IMR-90 (cell line): ENCODE data around the gene HSBP1L1. TPM values are rescaled to one million over a fixed set of nuclear protein-coding genes. Genes with fewer than 3 reads are reported as not detected.

Experiments
- ATAC-seq: fragments of 200-7000 bp; cut with Tn5 transposase; 2 replicates; pipeline ENCODE4 v1.9.1; 2020; ENCODE audit warnings: low read depth, mild to moderate bottlenecking, moderate library complexity
- BruUV-seq: library from RNA; stranded (reverse); fragments of 400-500 nt; replicated peaks from 2 replicates; lab custom pipeline; 2021; lab: Mats Ljungman, UMichigan
- CTCF ChIA-PET: fragments of 300-600 bp; formaldehyde crosslinking; extraction: SDS; loops from one replicate; lab custom pipeline; 2021; ENCODE audit warnings: antibody characterized with exemption; lab: Yijun Ruan, JAX
- POLR2A ChIA-PET: fragments of 300-600 bp; sonication (Branson Sonifier 250); formaldehyde crosslinking; loops from one replicate; lab custom pipeline; 2022; ENCODE audit warnings: antibody characterized with exemption; ENCODE audit not compliant: unreplicated experiment; lab: Charles Lee
- DNase-seq: peaks from one replicate; pipeline ENCODE4 v3.0.0; 2013
- H2AFZ ChIP-seq: replicated peaks from 2 replicates; pipeline ENCODE3; 2013; ENCODE audit warnings: low read length, mild to moderate bottlenecking; ENCODE audit not compliant: poor library complexity
- H2AK5ac ChIP-seq: 2 replicates; pipeline ENCODE4 v1.6.1; 2013; ENCODE audit warnings: low read depth, low read length, inconsistent platforms
- H2AK9ac ChIP-seq: replicated peaks from 2 replicates; pipeline ENCODE3; 2013; ENCODE audit warnings: mild to moderate bottlenecking, low read depth, low read length, moderate library complexity; ENCODE audit not compliant: poor library complexity
- H2BK120ac ChIP-seq: 2 replicates; pipeline ENCODE4 v1.6.1; 2013; ENCODE audit warnings: low read depth, low read length, inconsistent platforms
- H2BK15ac ChIP-seq: 3 replicates; pipeline ENCODE4 v1.6.1; 2013; ENCODE audit warnings: low read depth, low read length, inconsistent platforms
- H2BK20ac ChIP-seq: 2 replicates; pipeline ENCODE4 v1.6.1; 2013; ENCODE audit warnings: low read depth, mild to moderate bottlenecking, inconsistent platforms, low read length, moderate library complexity
- H2BK5ac ChIP-seq: 2 replicates; pipeline ENCODE4 v1.6.1; 2013; ENCODE audit warnings: mild to moderate bottlenecking, low read depth, low read length, inconsistent platforms; ENCODE audit not compliant: poor library complexity, severe bottlenecking
- H3K14ac ChIP-seq: replicated peaks from 2 replicates; pipeline ENCODE4 v1.6.1; 2013; ENCODE audit warnings: low read depth, low read length, inconsistent platforms
- H3K18ac ChIP-seq: 2 replicates; pipeline ENCODE4 v1.6.1; 2013; ENCODE audit warnings: low read depth, low read length, control low read depth
- H3K23ac ChIP-seq: 2 replicates; pipeline ENCODE4 v1.6.1; 2013; ENCODE audit warnings: low read depth, low read length, inconsistent platforms
- H3K27ac ChIP-seq: 2 replicates; pipeline ENCODE4 v1.5.1; 2013; ENCODE audit warnings: mild to moderate bottlenecking, control low read depth, low read length; ENCODE audit not compliant: insufficient read depth
- H3K27me3 ChIP-seq: 2 replicates; pipeline ENCODE4 v1.6.1; 2013; ENCODE audit warnings: low read length; ENCODE audit not compliant: control insufficient read depth, insufficient read depth
- H3K36me3 ChIP-seq: 2 replicates; pipeline ENCODE4 v1.6.1; 2013; ENCODE audit warnings: low read length, mixed read lengths; ENCODE audit not compliant: control insufficient read depth, insufficient read depth
- H3K4ac ChIP-seq: 2 replicates; pipeline ENCODE4 v1.6.1; 2013; ENCODE audit warnings: low read depth, low read length, inconsistent platforms
- H3K4me1 ChIP-seq: 2 replicates; pipeline ENCODE4 v1.6.1; 2013; ENCODE audit warnings: low read length, mixed read lengths; ENCODE audit not compliant: control insufficient read depth, insufficient read depth
- H3K4me2 ChIP-seq: 2 replicates; pipeline ENCODE4 v1.6.1; 2013; ENCODE audit warnings: low read depth, mild to moderate bottlenecking, control low read depth, low read length, moderate library complexity
- H3K4me3 ChIP-seq: 2 replicates; pipeline ENCODE4 v1.5.1; 2013; ENCODE audit warnings: low read depth, mild to moderate bottlenecking, control low read depth, low read length, moderate library complexity; ENCODE audit not compliant: insufficient read depth
- H3K56ac ChIP-seq: 2 replicates; pipeline ENCODE4 v1.6.1; 2013; ENCODE audit warnings: low read length, inconsistent platforms; ENCODE audit not compliant: insufficient read depth; ENCODE audit errors: extremely low read depth
- H3K79me1 ChIP-seq, 2 experiments: 2 replicates each; pipeline ENCODE4 v1.6.1; 2013; ENCODE audit warnings: low read length in 2 of 2, inconsistent platforms in 1 of 2, low read depth in 1 of 2
- H3K9ac ChIP-seq: 2 replicates; pipeline ENCODE4 v1.6.1; 2013; ENCODE audit warnings: low read depth, low read length, control low read depth
- H3K9me1 ChIP-seq: 2 replicates; pipeline ENCODE4 v1.6.1; 2013; ENCODE audit warnings: low read length, inconsistent platforms; ENCODE audit not compliant: insufficient read depth
- H3K9me3 ChIP-seq: 2 replicates; pipeline ENCODE4 v1.6.1; 2013; ENCODE audit warnings: low read length; ENCODE audit not compliant: control insufficient read depth, insufficient read depth
- H4K20me1 ChIP-seq: 2 replicates; pipeline ENCODE4 v1.6.1; 2013; ENCODE audit warnings: low read length, inconsistent platforms; ENCODE audit not compliant: insufficient read depth
- H4K5ac ChIP-seq: 2 replicates; pipeline ENCODE4 v1.6.1; 2013; ENCODE audit warnings: mild to moderate bottlenecking, low read depth, low read length, control low read depth
- H4K8ac ChIP-seq, 2 experiments: 2 replicates each; pipeline ENCODE4 v1.6.1; 2013; ENCODE audit warnings: low read depth in 2 of 2, low read length in 2 of 2, control low read depth in 1 of 2, inconsistent platforms in 1 of 2
- H4K91ac ChIP-seq: 2 replicates; pipeline ENCODE4 v1.6.1; 2013; ENCODE audit warnings: low read depth, low read length, inconsistent platforms; ENCODE audit not compliant: insufficient read depth
- CEBPB ChIP-seq: IDR thresholded peaks from 2 replicates; pipeline ENCODE4 v1.6.1; 2012; ENCODE audit warnings: low read depth, low read length, improper control_type of control experiment
- CHD1 ChIP-seq: IDR thresholded peaks from 2 replicates; pipeline ENCODE4 v1.6.1; 2012; ENCODE audit warnings: low read depth, low read length, improper control_type of control experiment
- MAFK ChIP-seq: IDR thresholded peaks from 2 replicates; pipeline ENCODE4 v1.6.1; 2012; ENCODE audit warnings: low read depth, low read length, improper control_type of control experiment
- MXI1 ChIP-seq: IDR thresholded peaks from 2 replicates; pipeline ENCODE4 v1.6.1; 2012; ENCODE audit warnings: low read depth, mild to moderate bottlenecking, low read length, moderate library complexity, borderline replicate concordance
- RFX5 ChIP-seq: IDR thresholded peaks from 2 replicates; pipeline ENCODE4 v1.8.0; 2012; ENCODE audit warnings: low read depth, mild to moderate bottlenecking, low read length, moderate library complexity
- WGBS, 2 experiments: methylation state at CpG; one replicate each; pipeline versions ENCODE4 v1.1.5 to v1.1.7; 2013; ENCODE audit warnings: missing lambda C conversion rate in 2 of 2; ENCODE audit not compliant: insufficient read length in 1 of 2; ENCODE audit errors: extremely low coverage in 2 of 2; 5-methylcytosine and 5-hydroxymethylcytosine counted together
- dilution Hi-C: fragments of 300-500 bp; cut with HindIII; formaldehyde crosslinking; loops from one replicate; pipeline ENCODE4 v1.14.3; 2018; ENCODE audit warnings: low sequenced_read_pairs; ENCODE audit not compliant: unreplicated experiment
- in situ Hi-C: fragments of 300-500 bp; cut with MboI; formaldehyde crosslinking; loops from 3 replicates; pipeline ENCODE4 v1.14.3; 2019; ENCODE audit warnings: low sequenced_read_pairs, inconsistent platforms, mixed read lengths
- intact Hi-C: fragments of 100-400 bp; cut with micrococcal nuclease; formaldehyde crosslinking; loops from 2 replicates; pipeline ENCODE4 v1.10.0; 2022
- polyA plus RNA-seq, 3 experiments: library from polyadenylated mRNA; depleted of rRNA; stranded (reverse); fragments of >200 nt; gene quantifications; 2 replicates each; pipeline ENCODE4 v1.2.3, GENCODE V29; 2012; ENCODE audit warnings: low replicate concordance in 1 of 3
- total RNA-seq: library from RNA; depleted of rRNA; stranded (reverse); fragments of >200 nt; gene quantifications from 2 replicates; pipeline ENCODE4 v1.2.3, GENCODE V29; 2012
- TF ChIP-seq, protein P1 (sequence below): fragments of 150-350 bp; IDR thresholded peaks from 2 replicates; pipeline ENCODE4 v1.6.1; 2016; ENCODE audit warnings: low read depth, mild to moderate bottlenecking, low read length, moderate library complexity, borderline replicate concordance
- TF ChIP-seq, protein P2 (sequence below): conservative IDR thresholded peaks from 2 replicates; pipeline ENCODE4 v1.5.1; 2012; ENCODE audit warnings: mild to moderate bottlenecking, low read depth, low read length, improper control_type of control experiment

HSBP1L1 gene
- total and polyA plus RNA-seq, 2 of the 4 experiments (the other 2 are of a cell fraction), result 8.6 to 18.0 TPM

DNA sequence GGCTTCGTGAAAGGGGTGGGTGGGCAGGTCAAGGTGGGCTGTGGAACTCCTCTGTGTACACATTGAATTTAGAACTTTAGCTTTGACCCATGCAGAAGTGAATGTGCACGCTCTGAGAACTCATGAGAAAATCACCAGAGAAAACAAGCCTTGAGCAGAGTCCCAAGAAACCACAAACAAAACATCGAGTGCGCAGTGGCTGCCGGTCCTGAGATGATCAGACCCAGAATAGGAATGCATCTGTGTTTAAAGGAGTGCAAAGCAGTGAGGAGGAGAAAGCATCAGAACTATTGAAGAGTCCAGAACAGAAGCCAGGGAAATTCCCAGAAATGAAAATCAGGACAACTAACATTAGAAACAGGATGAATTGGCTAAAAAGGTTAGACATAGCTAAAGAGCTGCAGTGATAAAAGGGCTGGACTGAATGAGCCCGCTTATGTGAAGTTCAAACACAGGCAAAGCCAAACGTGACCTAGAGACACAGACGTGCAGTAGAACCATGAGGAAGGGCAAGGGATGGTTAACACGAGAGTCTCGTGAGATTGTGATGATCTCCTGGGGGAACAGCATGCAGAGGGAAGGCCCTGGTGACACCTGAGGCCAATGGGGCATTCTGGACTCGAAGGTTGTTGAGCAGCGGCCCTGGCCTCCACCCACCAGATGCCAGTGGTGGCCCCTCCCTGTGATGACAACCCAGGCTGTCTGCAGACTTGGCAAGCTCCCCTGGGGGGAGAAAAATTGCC, 40.3 kb downstream of the HSBP1L1 start:
- Histone ChIP-seq H4K91ac (no peak overlapping the region), H3K4me3 (no peak overlapping the region), H3K9me3 (peaks cover 7% of the 10 kb centered on the region; the same call in 1 of the 2 replicates), H3K27ac (no peak overlapping the region), H3K9me1 (0 out of 2 replicates have a peak, but pooled peaks cover 3% of the 10 kb centered on the region), H3K14ac (no peak overlapping the region), H3K36me3 (no peaks in the 10 kb centered on the region), H3K56ac (no peak overlapping the region), H3K4me2 (no peak overlapping the region), H2AFZ (peak overlapping the region; percentile 39), H2BK15ac (no peak overlapping the region), H3K9ac (no peak overlapping the region), H2BK5ac (no peak overlapping the region), H4K5ac (no peak overlapping the region), H2AK5ac (no peak overlapping the region), H3K23ac (no peak overlapping the region), H4K20me1 (no peaks in the 10 kb centered on the region), H2BK20ac (no peak overlapping the region), H2AK9ac (peak overlapping the region; percentile 29), H3K79me1 (no peaks in the 10 kb centered on the region), H3K4ac (no peak overlapping the region), H3K18ac (no peak overlapping the region), H3K4me1 (peaks cover under 1% of the 10 kb centered on the region; the same call in 1 of the 2 replicates), H3K27me3 (no peaks in the 10 kb centered on the region), H4K8ac (no peak overlapping the region), H2BK120ac (no peak overlapping the region)
- BruUV-seq, result no TSS peak
- CTCF ChIA-PET, result no interaction called here
- ATAC-seq (peak; percentile 27; the same call in 1 of the 2 replicates), DNase-seq (no peak)
- WGBS, 2 experiments, result 76% methylated on average over 4 of the region's 12 CpGs; no CpG with 5 or more reads in 1 of the 2 experiments
- intact Hi-C loops (no loop called here), in situ Hi-C loops (no loop called here), dilution Hi-C loops (no loop called here)
- POLR2A ChIA-PET, result no interaction called here
- TF ChIP-seq MAFK, result no peak
- TF ChIP-seq, protein P1, sequence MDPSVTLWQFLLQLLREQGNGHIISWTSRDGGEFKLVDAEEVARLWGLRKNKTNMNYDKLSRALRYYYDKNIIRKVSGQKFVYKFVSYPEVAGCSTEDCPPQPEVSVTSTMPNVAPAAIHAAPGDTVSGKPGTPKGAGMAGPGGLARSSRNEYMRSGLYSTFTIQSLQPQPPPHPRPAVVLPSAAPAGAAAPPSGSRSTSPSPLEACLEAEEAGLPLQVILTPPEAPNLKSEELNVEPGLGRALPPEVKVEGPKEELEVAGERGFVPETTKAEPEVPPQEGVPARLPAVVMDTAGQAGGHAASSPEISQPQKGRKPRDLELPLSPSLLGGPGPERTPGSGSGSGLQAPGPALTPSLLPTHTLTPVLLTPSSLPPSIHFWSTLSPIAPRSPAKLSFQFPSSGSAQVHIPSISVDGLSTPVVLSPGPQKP, result no peak
- TF ChIP-seq MXI1, result no peak
- TF ChIP-seq CEBPB, result no peak
- no peak for TF ChIP-seq RFX5
- no peak for TF ChIP-seq CHD1
- TF ChIP-seq, protein P2, sequence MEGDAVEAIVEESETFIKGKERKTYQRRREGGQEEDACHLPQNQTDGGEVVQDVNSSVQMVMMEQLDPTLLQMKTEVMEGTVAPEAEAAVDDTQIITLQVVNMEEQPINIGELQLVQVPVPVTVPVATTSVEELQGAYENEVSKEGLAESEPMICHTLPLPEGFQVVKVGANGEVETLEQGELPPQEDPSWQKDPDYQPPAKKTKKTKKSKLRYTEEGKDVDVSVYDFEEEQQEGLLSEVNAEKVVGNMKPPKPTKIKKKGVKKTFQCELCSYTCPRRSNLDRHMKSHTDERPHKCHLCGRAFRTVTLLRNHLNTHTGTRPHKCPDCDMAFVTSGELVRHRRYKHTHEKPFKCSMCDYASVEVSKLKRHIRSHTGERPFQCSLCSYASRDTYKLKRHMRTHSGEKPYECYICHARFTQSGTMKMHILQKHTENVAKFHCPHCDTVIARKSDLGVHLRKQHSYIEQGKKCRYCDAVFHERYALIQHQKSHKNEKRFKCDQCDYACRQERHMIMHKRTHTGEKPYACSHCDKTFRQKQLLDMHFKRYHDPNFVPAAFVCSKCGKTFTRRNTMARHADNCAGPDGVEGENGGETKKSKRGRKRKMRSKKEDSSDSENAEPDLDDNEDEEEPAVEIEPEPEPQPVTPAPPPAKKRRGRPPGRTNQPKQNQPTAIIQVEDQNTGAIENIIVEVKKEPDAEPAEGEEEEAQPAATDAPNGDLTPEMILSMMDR, result no peak
